SIG-M5 (cell line): ENCODE measurements around the gene YPEL5.

Experiments used
- DNase-seq: peaks from one replicate; lab custom pipeline; 2025; lab: John Stamatoyannopoulos, UW

Gene YPEL5

GRCh38 chr2:30206461-30207430 lies 59.9 kb downstream of the YPEL5 start:
- no peak for DNase-seq

GRCh38 chr2:30208453-30208852 lies 61.6 kb downstream of the YPEL5 start:
- no peak for DNase-seq

GRCh38 chr2:30209227-30209626 lies 62.4 kb downstream of the YPEL5 start:
- no peak for DNase-seq
